NCI-H524 treated with DMSO at 0.1 percent for 48 hours (cell line): ENCODE results near the gene CENPM.

Experiments
- DNase-seq: peaks from one replicate; lab custom pipeline; 2025; lab: John Stamatoyannopoulos, UW

The CENPM gene, protein sequence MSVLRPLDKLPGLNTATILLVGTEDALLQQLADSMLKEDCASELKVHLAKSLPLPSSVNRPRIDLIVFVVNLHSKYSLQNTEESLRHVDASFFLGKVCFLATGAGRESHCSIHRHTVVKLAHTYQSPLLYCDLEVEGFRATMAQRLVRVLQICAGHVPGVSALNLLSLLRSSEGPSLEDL

DNA sequence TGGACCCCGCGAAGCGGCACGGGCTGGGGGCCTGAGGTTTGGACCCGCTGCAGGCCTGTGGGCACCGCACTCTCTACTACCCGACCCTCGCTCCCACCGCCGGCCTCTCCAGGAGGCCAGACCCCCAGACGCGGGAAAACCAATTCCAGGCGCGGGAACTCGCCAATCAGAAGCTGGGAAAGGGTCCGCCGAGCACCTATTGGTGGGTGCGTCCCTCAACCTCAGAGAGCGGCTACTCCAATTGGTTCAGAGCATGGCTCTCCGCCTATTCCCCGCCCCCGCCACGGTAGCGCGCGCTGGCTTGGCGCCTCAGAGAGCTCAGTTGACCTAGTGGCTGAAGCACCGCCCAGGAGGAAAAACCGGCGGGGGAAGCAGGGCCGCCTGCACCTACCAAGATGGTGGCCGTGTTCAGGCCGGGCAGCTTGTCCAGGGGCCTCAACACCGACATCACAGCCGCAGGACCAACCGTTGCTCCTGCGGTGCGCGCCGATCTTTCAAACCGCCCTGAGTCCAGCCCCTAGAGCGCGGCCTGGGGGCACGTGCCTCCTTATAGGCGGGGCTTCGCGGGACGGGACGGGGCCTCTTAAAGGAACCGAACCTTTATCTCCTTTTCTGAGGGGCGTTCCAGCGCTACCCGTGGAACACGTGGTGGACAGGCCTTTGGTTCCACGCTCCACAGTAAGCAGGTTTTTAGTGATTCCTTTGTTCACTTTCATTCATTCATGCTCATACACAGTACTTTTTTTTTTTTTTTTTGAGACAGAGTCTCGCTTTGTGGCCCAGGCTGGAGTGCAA is at the start of gene CENPM:
CENPM (minus strand) TSS at position 524 of the 795 bp plus-strand sequence; CDS start at position 448, 76 bp downstream.
- DNase-seq, result peak; percentile 86

DNA sequence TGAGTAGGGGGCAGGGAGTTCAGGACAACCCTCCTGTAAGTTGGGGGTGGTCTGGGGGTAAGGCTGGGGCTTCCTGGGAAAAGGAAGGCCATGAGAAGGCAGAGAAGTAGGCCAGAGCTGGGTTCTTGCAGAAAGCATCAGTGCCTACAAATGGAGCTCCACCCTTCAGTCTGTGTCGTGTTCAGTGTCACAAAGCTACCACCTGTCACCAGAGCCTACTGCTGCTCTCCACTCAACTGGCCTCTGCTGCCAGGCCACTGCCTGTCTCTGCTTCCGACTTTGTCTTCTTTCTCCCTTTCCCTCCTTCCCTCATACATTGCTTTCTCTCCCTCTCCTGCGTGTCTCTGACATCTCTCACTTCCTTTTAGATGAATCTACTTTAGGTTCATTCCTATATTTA is 48.3 kb upstream of the CENPM start:
- DNase-seq, result no peak

DNA sequence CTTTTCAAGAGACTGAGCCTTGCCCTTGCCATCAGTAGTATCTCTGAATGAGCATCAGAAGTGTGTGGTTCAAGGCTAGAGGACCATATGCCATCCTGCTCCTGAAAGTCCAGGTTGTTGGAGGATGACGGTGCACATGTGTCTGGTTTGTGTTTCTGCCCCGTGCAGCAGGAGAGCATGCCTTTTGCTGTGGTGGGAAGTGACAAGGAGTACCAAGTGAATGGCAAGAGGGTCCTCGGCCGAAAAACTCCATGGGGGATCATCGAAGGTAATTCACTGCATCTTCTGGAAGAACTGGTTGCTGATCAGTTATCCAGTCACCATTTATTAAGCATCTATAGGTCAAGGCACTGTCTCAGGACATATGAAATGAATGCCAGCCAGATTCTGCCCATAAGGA is 45.5 kb upstream of the CENPM start:
- no peak for DNase-seq

DNA sequence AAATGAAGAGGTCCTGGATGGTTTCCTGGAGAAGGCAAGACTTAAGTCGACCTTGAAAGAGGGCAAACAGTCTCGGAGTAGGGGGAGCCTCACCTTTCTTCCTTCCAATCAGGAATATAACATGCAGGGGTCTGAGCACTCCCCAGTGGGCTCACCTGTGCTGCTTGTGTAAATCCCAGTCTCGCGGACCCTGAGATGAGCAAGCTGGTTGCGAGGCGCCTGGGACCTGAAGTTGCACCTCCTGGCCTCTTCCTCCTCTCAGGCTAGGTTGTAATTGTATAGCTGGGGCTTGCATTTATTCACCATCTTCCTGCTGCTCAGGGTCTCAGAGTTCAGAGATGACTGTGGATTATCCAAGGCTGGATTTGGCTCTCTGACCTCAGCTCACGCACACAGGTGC is 44.2 kb upstream of the CENPM start:
- DNase-seq, result no peak

DNA sequence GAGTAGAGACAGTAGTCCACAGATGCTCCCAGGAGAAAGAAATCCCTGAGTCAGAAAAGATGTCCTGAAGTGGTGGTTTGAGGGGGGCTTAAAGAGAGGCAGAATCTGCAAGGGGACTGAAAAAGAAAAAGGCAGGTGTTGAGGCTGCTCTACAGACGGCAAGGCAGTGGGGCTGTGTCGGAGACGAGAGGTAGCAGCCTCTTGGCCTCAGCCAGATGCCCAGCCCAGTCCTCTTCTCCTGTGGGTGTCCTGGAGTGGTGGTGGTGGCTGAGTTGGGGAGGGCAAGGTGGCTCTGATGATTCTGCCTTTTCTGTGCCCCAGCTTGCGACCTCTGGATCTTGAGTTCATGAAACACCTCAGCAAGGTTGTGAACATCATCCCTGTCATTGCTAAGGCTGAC is 42.3 kb upstream of the CENPM start:
- no peak for DNase-seq

DNA sequence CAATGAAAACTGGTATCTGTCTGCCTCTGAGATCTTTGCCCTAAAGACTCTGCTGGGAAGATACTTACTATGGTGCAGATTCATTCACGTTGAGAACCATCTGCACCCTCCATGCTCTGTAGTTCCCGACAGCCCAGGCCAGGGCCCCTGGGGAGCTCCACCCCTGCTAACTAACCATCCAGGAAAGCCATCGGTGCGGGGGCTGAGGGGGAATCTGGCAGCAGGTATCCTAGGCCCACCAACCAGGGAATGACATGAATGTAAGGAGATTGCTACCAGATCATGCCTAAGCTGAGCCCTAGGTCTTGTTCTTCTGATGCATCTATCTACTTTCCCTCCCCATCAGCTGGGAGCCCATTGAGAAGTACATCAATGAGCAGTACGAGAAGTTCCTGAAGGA is 40.3 kb upstream of the CENPM start:
- DNase-seq, result no peak

DNA sequence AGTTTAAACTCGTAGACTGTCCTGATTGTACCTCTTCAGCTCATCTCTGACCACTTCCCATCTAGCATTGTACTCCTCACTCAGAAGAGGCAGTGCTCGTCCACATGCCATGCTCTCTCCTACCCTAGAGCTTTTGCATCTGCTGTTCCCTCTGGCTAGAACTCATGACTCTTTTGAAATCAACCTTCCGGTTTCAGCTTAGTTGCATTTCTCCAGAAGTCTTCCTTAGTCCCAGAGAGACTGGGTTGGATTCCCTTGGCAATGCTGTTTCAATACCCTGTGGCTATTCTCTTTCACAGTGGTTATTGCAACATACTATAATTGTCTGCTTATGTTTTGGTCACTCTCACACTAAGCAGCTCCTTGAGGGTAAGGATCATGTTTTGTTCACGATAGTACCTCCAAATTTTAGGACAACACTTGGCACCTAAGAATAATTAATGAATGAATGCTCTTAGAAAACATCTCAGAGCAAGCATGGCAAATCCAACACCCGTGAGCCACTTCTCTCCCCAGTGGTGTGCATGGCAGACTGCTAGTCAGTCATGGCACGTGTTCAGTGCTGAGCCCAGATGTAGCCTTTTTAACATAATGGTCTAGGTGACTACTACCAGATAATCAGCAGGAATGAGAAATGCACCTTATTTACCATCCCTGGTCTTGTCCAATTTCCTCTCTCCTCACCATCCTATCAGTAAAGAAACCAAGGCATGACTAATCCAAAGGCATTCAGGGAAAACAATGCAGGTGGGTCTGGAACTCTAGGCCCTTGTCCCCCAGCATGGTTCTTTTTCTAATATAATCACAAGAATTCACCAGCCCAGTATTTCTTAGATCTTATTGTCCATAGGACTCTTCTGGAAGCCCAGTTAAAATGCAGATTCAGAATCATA is 36.8 kb upstream of the CENPM start:
- no peak for DNase-seq

DNA sequence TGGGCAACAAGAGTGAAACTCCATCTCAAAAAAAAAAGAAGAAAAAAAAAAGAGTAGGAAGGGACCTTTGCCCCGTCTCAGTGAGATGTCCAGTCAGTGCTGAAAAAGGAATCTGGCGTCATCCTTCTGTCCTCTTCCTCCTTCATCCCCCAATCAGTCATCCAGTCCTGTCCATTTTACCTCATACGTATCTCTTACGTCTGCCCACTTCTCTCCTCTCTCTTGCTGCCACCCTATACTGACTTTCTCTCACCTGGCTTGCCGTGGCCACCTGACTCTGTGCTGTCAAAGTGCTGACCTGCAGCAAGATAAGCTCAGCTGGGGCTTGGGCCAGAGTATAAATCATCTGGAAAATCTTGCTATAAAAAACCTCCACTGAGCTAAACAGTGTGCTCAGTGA is 35.9 kb upstream of the CENPM start:
- no peak for DNase-seq

DNA sequence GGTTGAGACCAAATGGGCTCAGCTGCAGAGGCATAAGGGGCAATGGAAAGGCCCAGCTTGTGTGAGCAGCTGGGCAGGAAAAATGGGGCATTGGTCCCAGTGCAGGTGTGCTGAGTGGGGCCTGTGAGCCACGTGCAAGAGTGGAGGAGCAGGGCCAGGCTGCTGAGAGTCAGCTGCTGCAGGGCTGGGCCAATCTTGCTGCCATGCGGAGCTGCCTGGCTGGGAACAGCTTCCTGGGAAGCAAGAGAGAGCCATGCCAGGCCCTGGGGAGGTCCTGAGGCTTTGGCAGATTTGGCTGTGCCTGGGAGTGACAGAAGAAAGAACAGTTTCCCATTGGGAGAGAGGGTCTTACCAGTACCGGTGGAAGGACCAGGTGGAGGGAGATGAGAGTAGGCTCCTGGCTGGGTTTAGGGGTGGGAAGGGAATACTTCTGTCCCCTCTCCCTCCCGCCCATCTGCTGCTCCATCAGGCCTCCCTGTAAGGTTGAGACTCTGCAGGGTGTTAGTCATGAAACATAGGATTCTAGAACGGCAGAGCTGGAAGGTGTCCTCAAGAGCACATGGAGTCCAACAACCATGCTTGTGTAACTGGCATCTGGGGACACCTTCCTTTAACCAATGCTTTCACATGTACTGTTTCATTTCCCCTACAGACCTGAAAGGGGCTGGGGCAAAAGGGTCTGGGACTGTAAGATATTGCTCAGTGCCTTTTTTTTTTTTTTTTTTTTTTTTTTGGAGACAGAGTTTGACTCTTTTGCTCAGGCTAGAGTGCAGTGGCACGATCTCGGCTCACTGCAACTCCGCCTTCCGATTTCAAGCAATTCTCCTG is 32.7 kb upstream of the CENPM start:
- DNase-seq, result peak; percentile 9

DNA sequence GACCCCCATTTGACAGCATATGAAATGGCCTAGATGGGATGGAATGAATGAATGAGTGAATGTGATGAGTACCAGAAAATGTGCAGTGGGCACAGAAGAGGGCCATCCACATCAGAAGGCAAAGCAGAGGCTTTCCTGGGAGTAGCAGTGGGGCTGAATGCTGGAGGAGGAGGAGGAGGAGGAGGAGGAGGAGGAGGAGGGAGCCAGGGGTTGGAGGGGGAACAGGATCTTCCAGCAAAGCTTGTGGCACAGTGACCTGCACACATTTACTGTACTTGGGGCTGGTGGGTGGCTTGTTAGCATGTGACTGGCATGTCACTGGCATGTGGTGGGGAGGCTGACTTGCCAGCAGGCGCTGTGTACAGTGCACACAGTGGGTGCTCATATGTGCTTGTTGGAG is 31.8 kb upstream of the CENPM start:
- DNase-seq, result no peak

DNA sequence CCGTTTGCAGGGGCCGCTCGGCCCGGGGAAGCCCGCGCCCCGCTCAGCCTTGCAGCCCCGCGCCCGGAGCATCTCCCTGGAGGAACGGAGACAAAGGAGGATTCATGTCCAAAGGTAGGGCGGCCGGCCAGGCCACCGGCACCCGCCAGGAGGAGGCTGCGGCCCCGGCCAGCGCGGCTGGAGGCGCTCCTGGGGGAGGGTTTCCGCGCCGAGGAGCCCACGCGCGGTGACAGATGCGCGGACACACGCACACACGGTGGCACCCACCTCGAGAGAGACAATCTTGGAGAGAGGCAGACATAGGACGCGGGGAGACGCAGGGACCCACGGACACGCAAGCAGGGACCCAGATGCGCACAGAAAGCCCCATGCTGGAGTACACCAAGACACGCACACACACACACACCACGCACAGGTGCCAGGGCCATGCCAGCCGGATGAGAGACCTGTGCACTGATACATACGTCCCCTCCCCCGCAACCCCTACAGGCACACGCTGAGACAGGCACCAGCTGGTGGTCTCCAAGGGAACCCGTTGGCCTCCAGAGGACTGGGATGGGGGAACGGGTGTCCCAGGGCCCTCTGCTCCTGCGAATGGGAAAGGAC is 30.1 kb upstream of the CENPM start:
- DNase-seq, result peak; percentile 41

DNA sequence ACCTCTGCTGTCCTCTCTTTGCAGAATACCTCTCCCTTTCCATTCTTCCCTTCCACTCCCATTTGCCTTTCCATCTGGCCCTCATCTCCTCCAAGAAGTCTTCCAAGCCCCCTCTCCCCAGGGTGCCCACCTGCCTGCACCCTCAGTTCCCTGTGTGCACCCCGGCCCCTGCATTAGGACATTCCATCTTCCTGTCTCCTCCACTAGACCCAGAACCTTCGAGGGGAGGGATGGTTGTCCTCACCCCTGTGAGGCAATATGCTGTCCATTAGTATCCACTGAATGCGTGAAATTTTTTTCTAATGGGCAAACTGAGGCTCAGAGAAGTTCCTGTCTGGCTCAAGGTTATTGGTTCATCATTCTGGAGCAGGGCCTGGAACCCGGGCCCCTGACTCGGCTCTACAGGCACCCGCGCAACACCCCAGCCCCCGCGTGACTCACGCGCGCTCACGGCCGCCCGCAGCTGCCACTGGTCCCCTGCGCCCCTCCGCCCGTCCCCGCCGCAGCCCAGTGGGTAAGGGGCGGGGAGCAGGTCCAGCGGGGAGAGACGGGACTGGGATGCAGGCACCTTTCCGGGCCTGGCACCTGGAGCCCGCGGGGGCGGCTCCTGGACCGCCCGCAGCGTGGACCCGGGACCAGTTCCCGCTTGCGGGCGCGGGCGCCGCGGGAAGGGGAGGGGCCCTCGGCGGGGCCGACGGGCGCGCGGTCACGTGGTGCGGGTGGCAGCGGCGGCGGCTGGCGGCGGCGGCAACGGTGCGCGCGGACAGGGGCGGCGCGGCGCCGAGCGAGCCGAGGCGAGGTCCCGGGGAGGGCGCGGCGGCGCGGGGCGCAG is 29.3 kb upstream of the CENPM start:
- DNase-seq, result no peak

DNA sequence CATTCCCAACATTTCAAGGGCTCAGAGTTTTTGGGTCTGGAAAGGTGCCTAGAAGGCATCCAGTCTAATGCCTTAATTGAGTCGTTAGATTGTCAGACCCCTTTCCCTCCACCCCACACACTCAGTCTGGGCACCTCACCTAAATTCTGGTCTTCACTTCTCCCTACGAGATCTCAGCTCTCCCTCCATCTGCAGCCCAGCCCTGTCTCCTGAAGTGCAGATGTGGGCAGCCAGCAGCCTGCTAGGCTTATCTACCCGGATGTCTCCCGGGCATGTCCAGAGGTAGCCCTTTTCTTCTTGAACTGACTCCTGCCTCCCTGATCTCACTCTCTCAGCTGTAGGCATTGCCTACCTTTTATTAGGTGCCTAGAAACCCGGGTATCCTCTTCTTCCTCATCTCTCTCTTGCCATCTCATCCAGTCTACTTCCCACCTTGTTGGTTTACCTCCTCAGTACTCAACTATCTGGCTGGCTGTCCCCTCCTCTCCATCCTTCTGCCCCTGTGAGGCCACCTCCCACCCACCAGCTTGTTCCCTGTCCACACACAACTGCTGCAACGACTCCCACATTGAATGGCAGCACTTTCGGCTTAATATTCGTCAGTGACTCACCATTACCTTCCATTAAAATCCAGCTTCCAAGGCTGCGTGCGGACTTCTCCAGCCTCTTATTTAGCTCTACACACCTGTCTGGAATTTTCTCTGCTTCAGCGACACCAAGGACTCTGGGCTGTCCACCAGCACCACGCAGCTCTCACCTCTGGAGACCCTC is 28.5 kb upstream of the CENPM start:
- DNase-seq, result no peak

DNA sequence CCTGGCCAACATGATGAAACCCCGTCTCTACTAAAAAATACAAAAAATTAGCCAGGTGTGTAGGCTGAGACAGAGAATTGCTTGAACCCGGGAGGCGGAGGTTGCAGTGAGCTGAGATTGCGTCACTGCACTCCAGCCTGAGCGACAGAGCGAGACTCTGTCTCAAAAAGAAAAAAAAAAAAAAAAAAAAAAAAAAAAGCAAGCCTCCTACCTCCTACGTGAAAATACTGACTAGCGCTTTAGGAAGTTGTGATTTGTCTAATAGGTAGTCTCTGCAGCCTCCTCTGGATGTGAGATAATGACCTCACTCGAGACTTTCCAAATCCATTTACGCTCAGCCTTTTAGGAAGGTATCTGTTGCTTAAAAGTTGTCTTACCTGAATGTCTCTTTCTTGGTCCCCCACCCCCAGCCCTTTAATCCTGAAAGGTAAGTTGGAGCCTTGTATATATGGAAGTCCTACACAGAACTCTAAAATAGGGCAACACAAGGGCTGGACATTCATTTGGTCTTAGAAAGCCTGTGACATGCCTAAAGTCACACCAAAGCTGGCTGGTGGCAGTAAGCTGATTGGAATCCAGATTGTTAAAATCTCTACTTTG is 27.8 kb upstream of the CENPM start:
- no peak for DNase-seq

DNA sequence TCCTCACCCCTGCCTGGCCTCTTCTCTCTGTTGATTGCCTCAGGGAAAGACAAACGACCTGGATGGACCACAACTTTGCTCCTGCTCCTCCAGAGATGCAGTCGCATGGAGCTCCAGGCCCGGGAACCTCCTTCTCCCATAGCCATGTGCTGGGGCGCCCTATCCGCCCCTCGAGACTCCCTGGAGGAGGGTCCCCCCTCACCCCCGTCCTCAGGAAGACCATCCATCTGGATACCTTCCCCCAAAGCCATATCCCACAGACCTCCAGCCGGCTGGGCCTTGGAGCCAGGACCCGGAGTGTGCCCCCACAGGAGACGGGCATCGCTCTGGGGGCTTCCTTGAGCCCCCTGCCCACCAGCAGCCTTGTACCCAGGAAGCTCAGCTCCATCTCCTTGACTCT is 24.5 kb upstream of the CENPM start:
- DNase-seq, result no peak

DNA sequence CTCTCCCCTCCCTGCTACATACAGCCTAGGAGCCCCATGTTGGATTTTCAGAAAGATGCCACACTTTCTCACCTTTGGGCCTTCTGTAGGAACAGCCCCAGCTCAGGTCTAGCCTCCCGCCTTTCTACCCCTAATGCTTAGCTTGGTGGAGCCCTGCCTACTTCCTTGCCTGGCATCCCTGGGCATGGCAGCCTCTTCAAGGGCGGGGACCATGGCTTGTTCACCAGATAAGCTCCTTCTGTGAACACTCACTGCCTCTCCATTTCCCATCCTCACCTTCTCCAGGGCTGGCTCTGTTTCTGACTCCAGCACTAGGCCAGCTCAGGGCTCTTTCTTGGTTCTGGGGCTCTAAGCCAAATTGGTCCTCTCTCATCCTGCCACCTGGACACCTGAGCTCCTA is 23.6 kb upstream of the CENPM start:
- no peak for DNase-seq

DNA sequence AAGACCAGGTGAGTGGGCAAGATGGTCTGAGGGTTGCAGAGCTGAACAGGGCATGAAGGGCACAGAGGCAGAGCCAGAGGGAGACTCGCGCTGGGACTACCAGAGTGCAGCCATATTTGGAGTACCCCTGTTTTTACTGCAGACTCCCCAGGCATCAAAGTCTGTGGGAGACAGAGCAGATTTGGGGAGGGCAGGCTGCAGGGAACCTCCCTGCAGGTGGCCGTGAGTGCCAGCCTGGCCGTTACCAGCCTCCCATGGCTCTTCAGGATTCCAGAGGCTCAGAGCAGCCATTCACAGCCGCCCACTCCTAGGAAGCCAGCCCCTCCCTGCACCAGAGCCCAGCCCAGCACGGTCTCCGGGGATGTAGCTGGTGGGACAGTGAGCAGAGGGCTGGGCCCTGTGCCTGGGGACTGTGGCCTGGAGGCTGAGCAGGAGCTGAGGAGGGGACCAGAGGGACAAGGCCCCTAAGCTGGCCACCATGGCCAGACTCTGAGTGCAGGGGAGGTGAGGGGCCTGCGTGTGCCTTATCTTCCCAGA is 22.2 kb upstream of the CENPM start, which contains the start of gene SEPTIN3:
SEPTIN3 (plus strand) TSS at position 334 of the 537 bp plus-strand sequence. CDS start 2,050 bp downstream, outside the sequence.
- no peak for DNase-seq

DNA sequence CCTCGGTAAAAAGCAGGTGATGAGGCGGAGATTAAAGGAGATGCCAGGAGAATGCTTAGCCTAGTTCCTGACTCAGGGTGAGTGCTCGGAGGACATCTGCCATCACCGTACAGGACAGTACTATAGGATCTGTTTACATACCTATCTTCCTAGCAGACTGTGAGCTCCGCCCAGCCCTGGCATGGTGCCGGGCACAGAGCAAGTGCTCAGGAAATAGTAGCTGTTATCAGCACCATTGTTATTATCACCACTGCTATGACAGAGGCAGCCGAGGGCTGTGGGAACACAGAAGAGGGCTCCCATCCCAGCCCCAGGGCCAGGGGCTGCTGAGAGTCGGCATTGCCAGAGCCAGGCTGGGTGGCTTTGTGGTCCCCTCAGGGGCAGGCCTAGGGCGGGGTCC is 21.6 kb upstream of the CENPM start:
- DNase-seq, result no peak
